Tibial artery (tissue), 4 donors: Measurements from ENCODE around the gene KRT4.
"Not testable (repeated sequence)": the region's sequence is repeated elsewhere in the genome, so short reads cannot be mapped to it uniquely, and the experiment has no call there.

Experiments
- DNase-seq, 2 donors: peaks; one replicate each; pipeline ENCODE4 v3.0.0-alpha.2; 2019
- H3K27ac ChIP-seq, 2 donors: fragments of 200-600 bp; sonication (generic) in 1 of 2; 1 replicate in 1 of 2; 2 replicates in 1 of 2; pipeline ENCODE4 v1.5.1; 2018 to 2019; ENCODE audit warnings: mild to moderate bottlenecking in 1 of 2
- H3K27me3 ChIP-seq, 2 donors: fragments of 200-600 bp; sonication (generic) in 1 of 2; one replicate each; pipeline versions ENCODE4 v1.5.1 to v1.6.0; 2016 to 2019
- H3K36me3 ChIP-seq, 3 donors: fragments of 200-600 bp; sonication (generic) in 2 of 3; one replicate each; pipeline ENCODE4 v1.5.1; 2016 to 2019; ENCODE audit warnings: mild to moderate bottlenecking in 2 of 3
- H3K4me1 ChIP-seq, 4 donors: fragments of 200-600 bp; sonication (generic) in 2 of 4; 1 replicate in 3 of 4; 2 replicates in 1 of 4; pipeline ENCODE4 v1.5.1; 2016 to 2019
- H3K4me3 ChIP-seq, 2 donors: fragments of 200-600 bp; sonication (generic) in 1 of 2; 1 replicate in 1 of 2; 2 replicates in 1 of 2; pipeline ENCODE4 v1.5.1; 2018 to 2019; ENCODE audit warnings: mild to moderate bottlenecking in 2 of 2
- H3K9me3 ChIP-seq, 3 donors: fragments of 200-600 bp; sonication (generic) in 1 of 3; one replicate each; pipeline ENCODE4 v1.5.1; 2016 to 2019
- CTCF ChIP-seq, 2 experiments: fragments of 200-600 bp in 1 of 2; fragments of 450-650 bp in 1 of 2; IDR thresholded peaks; one replicate each; pipeline ENCODE4 v1.5.1; 2017 to 2019; ENCODE audit warnings: antibody characterized with exemption in 2 of 2, mild to moderate bottlenecking in 1 of 2, moderate library complexity in 1 of 2
- intact Hi-C: fragments of 100-400 bp; cut with DNase I; formaldehyde crosslinking; loops from one replicate; pipeline ENCODE4 v1.15.0; 2023; ENCODE audit warnings: low total_unique reads

The KRT4 gene

GRCh38 chr12:52763991-52764390 is 49.9 kb downstream of the KRT4 start:
- Histone ChIP-seq H3K36me3 (no peaks in the 10 kb centered on the region), H3K27me3 (peaks cover 0 to 11% of the 10 kb centered on the region in 2 donors), H3K4me3 (no peak overlapping the region), H3K9me3 (peaks cover 2 to 25% (median 15%) of the 10 kb centered on the region in 3 donors), H3K27ac (no peak overlapping the region), H3K4me1 (no peaks in the 10 kb centered on the region)
- intact Hi-C loops: no loop called here
- TF ChIP-seq CTCF (IDR thresholded peaks at IDR 0.05): no peak
- DNase-seq: no peak

- Histone ChIP-seq H3K27me3 (peaks cover 0 to 11% of the 10 kb centered on the region in 2 donors), H3K27ac (no peak overlapping the region), H3K4me1 (no peaks in the 10 kb centered on the region), H3K9me3 (peaks cover 2 to 25% (median 15%) of the 10 kb centered on the region in 3 donors), H3K36me3 (no peaks in the 10 kb centered on the region), H3K4me3 (no peak overlapping the region)
- no peak for TF ChIP-seq CTCF (IDR thresholded peaks at IDR 0.05)
- intact Hi-C loops: no loop called here
- no peak for DNase-seq
These were observed 50.8 kb downstream of the KRT4 start for GRCh38 chr12:52763036-52763659.

GRCh38 chr12:52761802-52762201 is 52.1 kb downstream of the KRT4 start:
- no peak for TF ChIP-seq CTCF (IDR thresholded peaks at IDR 0.05)
- peaks cover 0 to 13% of the 10 kb centered on the region in 2 donors for H3K27me3 ChIP-seq
- H3K4me3 ChIP-seq: no peak overlapping the region
- intact Hi-C loops: no loop called here
- DNase-seq: no peak
- no peaks in the 10 kb centered on the region for H3K4me1 ChIP-seq
- no peak overlapping the region for H3K27ac ChIP-seq
- no peaks in the 10 kb centered on the region for H3K36me3 ChIP-seq
- H3K9me3 ChIP-seq: peaks cover 2 to 25% (median 15%) of the 10 kb centered on the region in 3 donors

- intact Hi-C loops, H3K27ac ChIP-seq, H3K36me3 ChIP-seq, DNase-seq, H3K4me1 ChIP-seq, H3K4me3 ChIP-seq: not testable (repeated sequence)
- peaks cover 2 to 25% (median 15%) of the 10 kb centered on the region in 3 donors for H3K9me3 ChIP-seq
- peaks cover 0 to 13% of the 10 kb centered on the region in 2 donors for H3K27me3 ChIP-seq
These were observed 52.7 kb downstream of the KRT4 start for GRCh38 chr12:52761218-52761617.

GRCh38 chr12:52760623-52761022 is 53.3 kb downstream of the KRT4 start:
- H3K27ac ChIP-seq: no peak overlapping the region
- intact Hi-C loops: no loop called here
- peaks cover 2 to 25% (median 15%) of the 10 kb centered on the region in 3 donors for H3K9me3 ChIP-seq
- H3K4me3 ChIP-seq: no peak overlapping the region
- no peak for DNase-seq
- H3K36me3 ChIP-seq: no peaks in the 10 kb centered on the region
- peaks cover 0 to 13% of the 10 kb centered on the region in 2 donors for H3K27me3 ChIP-seq
- no peak for TF ChIP-seq CTCF (IDR thresholded peaks at IDR 0.05)
- no peaks in the 10 kb centered on the region for H3K4me1 ChIP-seq

GRCh38 chr12:52759695-52760094 is 54.2 kb downstream of the KRT4 start:
- Histone ChIP-seq H3K27ac (no peak overlapping the region), H3K4me3 (no peak overlapping the region), H3K36me3 (no peaks in the 10 kb centered on the region), H3K27me3 (peaks cover 0 to 19% of the 10 kb centered on the region in 2 donors), H3K9me3 (peaks cover 2 to 25% (median 15%) of the 10 kb centered on the region in 3 donors), H3K4me1 (no peaks in the 10 kb centered on the region)
- intact Hi-C loops: no loop called here
- no peak for DNase-seq
- no peak for TF ChIP-seq CTCF (IDR thresholded peaks at IDR 0.05)
